ENCODE measurements around the gene THAP7. TPM values are rescaled to one million over a fixed set of nuclear protein-coding genes. Genes with fewer than 3 reads are reported as not detected.

Gene THAP7
- total and polyA plus RNA-seq, 2 donors from 2014 or later: 25.5 to 44.1 TPM

DNA sequence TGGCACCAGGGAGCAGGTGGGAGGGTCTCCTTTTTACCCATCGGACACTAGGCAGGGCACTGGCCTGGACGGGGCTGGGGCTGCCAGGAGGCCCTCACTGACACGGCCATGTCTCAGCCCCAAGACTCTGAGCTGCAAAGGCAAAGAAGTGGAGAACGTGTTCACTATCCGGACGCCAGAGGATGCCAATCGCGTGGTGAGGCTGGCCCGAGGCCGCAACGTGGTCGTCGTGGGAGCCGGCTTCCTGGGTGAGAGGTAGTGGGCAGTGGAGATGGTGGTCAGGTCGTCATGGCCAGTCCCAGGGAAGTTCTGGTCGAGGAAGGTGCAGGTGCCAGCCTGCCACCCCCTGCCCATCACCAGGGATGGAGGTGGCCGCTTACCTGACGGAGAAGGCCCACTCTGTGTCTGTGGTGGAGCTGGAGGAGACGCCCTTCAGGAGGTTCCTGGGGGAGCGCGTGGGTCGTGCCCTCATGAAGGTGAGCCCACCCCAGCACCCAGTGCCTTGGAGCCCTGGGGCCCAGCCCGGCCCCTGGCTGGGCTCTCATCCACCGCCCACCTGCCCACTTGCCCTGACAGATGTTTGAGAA lies 25.5 kb downstream of the THAP7 start:
- peak in 1 of 5 donors; percentile 63 for DNase-seq
- H3K27me3 ChIP-seq (ENCODE audit: control insufficient read depth, insufficient read depth, low read length): no peaks in the 10 kb centered on the region
- no peaks in the 10 kb centered on the region for H3K9me3 ChIP-seq (ENCODE audit: control insufficient read depth in 2 of 3, insufficient read depth in 1 of 3, low read length in 3 of 3)
- no peak overlapping the region for H3K4me3 ChIP-seq (ENCODE audit: low read length in 3 of 3)
- no peak for FAIRE-seq
- TF ChIP-seq, protein P1, sequence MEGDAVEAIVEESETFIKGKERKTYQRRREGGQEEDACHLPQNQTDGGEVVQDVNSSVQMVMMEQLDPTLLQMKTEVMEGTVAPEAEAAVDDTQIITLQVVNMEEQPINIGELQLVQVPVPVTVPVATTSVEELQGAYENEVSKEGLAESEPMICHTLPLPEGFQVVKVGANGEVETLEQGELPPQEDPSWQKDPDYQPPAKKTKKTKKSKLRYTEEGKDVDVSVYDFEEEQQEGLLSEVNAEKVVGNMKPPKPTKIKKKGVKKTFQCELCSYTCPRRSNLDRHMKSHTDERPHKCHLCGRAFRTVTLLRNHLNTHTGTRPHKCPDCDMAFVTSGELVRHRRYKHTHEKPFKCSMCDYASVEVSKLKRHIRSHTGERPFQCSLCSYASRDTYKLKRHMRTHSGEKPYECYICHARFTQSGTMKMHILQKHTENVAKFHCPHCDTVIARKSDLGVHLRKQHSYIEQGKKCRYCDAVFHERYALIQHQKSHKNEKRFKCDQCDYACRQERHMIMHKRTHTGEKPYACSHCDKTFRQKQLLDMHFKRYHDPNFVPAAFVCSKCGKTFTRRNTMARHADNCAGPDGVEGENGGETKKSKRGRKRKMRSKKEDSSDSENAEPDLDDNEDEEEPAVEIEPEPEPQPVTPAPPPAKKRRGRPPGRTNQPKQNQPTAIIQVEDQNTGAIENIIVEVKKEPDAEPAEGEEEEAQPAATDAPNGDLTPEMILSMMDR (IDR thresholded peaks at IDR 0.05; ENCODE audit: borderline replicate concordance, extremely low read depth, insufficient read depth): no peak
- intact Hi-C loops (cut with DNase I): no loop called here
- no peak overlapping the region for H3K9ac ChIP-seq (ENCODE audit: low read length in 3 of 3)
- no peaks in the 10 kb centered on the region for H3K36me3 ChIP-seq (ENCODE audit: control insufficient read depth in 2 of 3, insufficient read depth in 3 of 3, low read length in 3 of 3)
- peaks cover 0 to 20% (median 18%) of the 10 kb centered on the region in 3 donors for H3K4me1 ChIP-seq (ENCODE audit: control insufficient read depth in 2 of 3, insufficient read depth in 2 of 3, low read depth in 1 of 3, low read length in 3 of 3)
- no peak overlapping the region for H3K27ac ChIP-seq (ENCODE audit: low read depth in 2 of 2, low read length in 2 of 2)

DNA sequence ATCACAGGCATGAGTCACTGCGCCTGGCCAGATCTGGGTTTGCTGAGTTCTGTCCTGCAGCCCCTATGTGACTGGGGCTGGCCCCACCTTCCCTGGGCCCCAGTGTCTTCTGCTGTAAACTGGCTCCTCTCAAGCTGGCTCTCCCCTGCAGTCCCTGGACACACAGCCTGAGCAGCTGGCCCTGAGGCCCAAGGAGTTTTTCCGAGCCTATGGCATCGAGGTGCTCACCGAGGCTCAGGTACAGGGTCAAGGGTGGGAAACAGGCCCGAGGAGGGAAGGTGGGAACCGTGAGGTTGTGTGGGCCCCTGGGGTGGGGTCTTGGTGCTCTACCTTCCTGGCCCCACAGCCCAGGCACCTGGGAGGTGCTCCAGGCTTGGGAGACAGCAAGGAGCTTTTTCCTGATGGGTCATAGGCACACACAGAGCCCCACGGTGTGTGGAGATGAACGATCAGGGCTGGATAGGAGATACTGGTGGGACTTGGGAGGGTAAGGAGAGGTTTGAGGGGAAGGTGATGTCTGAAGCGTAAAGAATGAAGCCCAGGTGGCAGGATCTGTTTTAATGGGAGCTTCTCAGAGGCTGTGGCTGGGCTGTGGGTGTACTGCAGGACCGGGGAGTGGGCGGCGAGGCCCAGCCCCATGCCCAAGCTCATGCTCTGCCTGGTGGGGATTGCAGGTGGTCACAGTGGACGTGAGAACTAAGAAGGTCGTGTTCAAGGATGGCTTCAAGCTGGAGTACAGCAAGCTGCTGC lies 26.2 kb downstream of the THAP7 start:
- Histone ChIP-seq H3K4me1 (ENCODE audit: control insufficient read depth in 2 of 3, insufficient read depth in 2 of 3, low read depth in 1 of 3, low read length in 3 of 3) (peaks cover 0 to 13% (median 12%) of the 10 kb centered on the region in 3 donors), H3K9me3 (ENCODE audit: control insufficient read depth in 2 of 3, insufficient read depth in 1 of 3, low read length in 3 of 3) (no peaks in the 10 kb centered on the region), H3K9ac (ENCODE audit: low read length in 3 of 3) (no peak overlapping the region), H3K27ac (ENCODE audit: low read depth in 2 of 2, low read length in 2 of 2) (no peak overlapping the region), H3K27me3 (ENCODE audit: control insufficient read depth, insufficient read depth, low read length) (no peaks in the 10 kb centered on the region), H3K4me3 (ENCODE audit: low read length in 3 of 3) (no peak overlapping the region), H3K36me3 (ENCODE audit: control insufficient read depth in 2 of 3, insufficient read depth in 3 of 3, low read length in 3 of 3) (no peaks in the 10 kb centered on the region)
- DNase-seq (no peak), FAIRE-seq (no peak)
- TF ChIP-seq, protein P1 (IDR thresholded peaks at IDR 0.05; ENCODE audit: borderline replicate concordance, extremely low read depth, insufficient read depth): no peak
- intact Hi-C loops (cut with DNase I): no loop called here

DNA sequence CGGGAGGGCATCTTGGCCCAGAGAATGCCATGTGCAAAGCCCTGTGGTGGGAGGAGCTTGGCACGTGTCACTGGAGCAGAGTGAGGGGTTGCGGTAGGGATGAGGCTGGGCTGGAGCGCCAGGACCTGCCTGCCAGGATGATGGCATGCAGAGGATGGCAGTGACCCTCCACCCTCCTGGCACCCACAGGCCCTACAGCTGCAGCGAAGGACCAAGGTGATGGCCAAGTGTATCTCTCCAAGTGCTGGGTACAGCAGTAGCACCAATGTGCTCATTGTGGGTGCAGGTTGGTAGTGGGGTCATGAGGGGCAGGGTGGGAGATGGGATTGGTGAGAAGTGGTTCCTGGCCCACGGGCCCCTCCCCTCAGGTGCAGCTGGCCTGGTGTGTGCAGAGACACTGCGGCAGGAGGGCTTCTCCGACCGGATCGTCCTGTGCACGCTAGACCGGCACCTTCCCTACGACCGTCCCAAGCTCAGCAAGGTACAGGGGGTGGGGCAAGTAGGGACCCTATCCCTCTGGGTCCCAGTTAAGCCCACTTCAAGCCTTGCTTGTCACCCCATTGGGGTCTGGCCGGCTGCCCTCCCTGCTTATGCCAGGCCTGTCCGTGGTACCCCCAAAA lies 27.5 kb downstream of the THAP7 start:
- Histone ChIP-seq H3K4me1 (ENCODE audit: control insufficient read depth in 2 of 3, insufficient read depth in 2 of 3, low read depth in 1 of 3, low read length in 3 of 3) (peaks cover 0 to under 1% (median under 1%) of the 10 kb centered on the region in 3 donors), H3K36me3 (ENCODE audit: control insufficient read depth in 2 of 3, insufficient read depth in 3 of 3, low read length in 3 of 3) (no peaks in the 10 kb centered on the region), H3K9me3 (ENCODE audit: control insufficient read depth in 2 of 3, insufficient read depth in 1 of 3, low read length in 3 of 3) (no peaks in the 10 kb centered on the region), H3K9ac (ENCODE audit: low read length in 3 of 3) (no peak overlapping the region), H3K4me3 (ENCODE audit: low read length in 3 of 3) (no peak overlapping the region), H3K27me3 (ENCODE audit: control insufficient read depth, insufficient read depth, low read length) (no peaks in the 10 kb centered on the region), H3K27ac (ENCODE audit: low read depth in 2 of 2, low read length in 2 of 2) (no peak overlapping the region)
- FAIRE-seq: no peak
- TF ChIP-seq, protein P1 (IDR thresholded peaks at IDR 0.05; ENCODE audit: borderline replicate concordance, extremely low read depth, insufficient read depth): no peak
- DNase-seq: no peak
- intact Hi-C loops (cut with DNase I): no loop called here
